ENCODE measurements around the gene PLEKHG4B. TPM values are rescaled to one million over a fixed set of nuclear protein-coding genes. Genes with fewer than 3 reads are reported as not detected.

PLEKHG4B gene
- total and polyA plus RNA-seq, 2 of the 4 experiments (the other 2 are of a cell fraction): 1.1 TPM

GRCh38 chr5:180286-180918, 88.4 kb downstream of the PLEKHG4B start:
- H3K14ac ChIP-seq (replicated peaks; ENCODE audit: low read depth, low read length): no peak overlapping the region
- TF ChIP-seq NFE2L2 (IDR thresholded peaks at IDR 0.05; ENCODE audit: low read depth, low read length): no peak
- TF ChIP-seq MXI1 (IDR thresholded peaks at IDR 0.05; ENCODE audit: borderline replicate concordance, low read depth, low read length): no peak
- no peak for TF ChIP-seq CTCF (conservative IDR thresholded peaks at IDR 0.05; ENCODE audit: low read depth, low read length)
- TF ChIP-seq CHD1 (IDR thresholded peaks at IDR 0.05; ENCODE audit: low read depth, low read length): no peak
- TF ChIP-seq MAFK (IDR thresholded peaks at IDR 0.05; ENCODE audit: low read depth, low read length): no peak
- no peak for TF ChIP-seq POLR2A (IDR thresholded peaks at IDR 0.05; ENCODE audit: low read depth, low read length)
- no peak for TF ChIP-seq MAZ (IDR thresholded peaks at IDR 0.05; ENCODE audit: borderline replicate concordance, low read depth, low read length)
- no peak for TF ChIP-seq RAD21 (IDR thresholded peaks at IDR 0.05; ENCODE audit: low read length)
- TF ChIP-seq CEBPB (IDR thresholded peaks at IDR 0.05; ENCODE audit: low read depth, low read length): no peak
- TF ChIP-seq ELK1 (IDR thresholded peaks at IDR 0.05; ENCODE audit: borderline replicate concordance, low read depth, low read length): no peak
- TF ChIP-seq RFX5 (IDR thresholded peaks at IDR 0.05; ENCODE audit: low read depth, low read length): no peak
- TF ChIP-seq SMC3 (IDR thresholded peaks at IDR 0.05; ENCODE audit: low read depth, low read length): no peak
- no peak for TF ChIP-seq BHLHE40 (IDR thresholded peaks at IDR 0.05; ENCODE audit: low read depth, low read length)
- TF ChIP-seq USF2 (IDR thresholded peaks at IDR 0.05; ENCODE audit: low read depth, low read length): no peak
- no peak for TF ChIP-seq RCOR1 (IDR thresholded peaks at IDR 0.05; ENCODE audit: insufficient replicate concordance, low read length)
- no peak for TF ChIP-seq FOS (IDR thresholded peaks at IDR 0.05; ENCODE audit: low read depth, low read length)
- H3K9me3 ChIP-seq (ENCODE audit: control insufficient read depth, insufficient read depth, low read length): no peaks in the 10 kb centered on the region
- no peak overlapping the region for H2AFZ ChIP-seq (replicated peaks; ENCODE audit: low read length, poor library complexity)
- ATAC-seq (ENCODE audit: low read depth) (no peak), DNase-seq (no peak)
- in situ Hi-C loops (cut with MboI; ENCODE audit: low sequenced_read_pairs): no loop called here
- H2BK120ac ChIP-seq (ENCODE audit: low read depth, low read length): no peak overlapping the region
- POLR2A ChIA-PET (ENCODE audit: unreplicated experiment): no interaction called here
- H2BK5ac ChIP-seq (ENCODE audit: low read depth, low read length, poor library complexity, severe bottlenecking): no peak overlapping the region
- H3K56ac ChIP-seq (ENCODE audit: extremely low read depth, insufficient read depth, low read length): no peak overlapping the region
- H3K23ac ChIP-seq (ENCODE audit: low read depth, low read length): no peak overlapping the region
- H2BK15ac ChIP-seq (ENCODE audit: low read depth, low read length): no peak overlapping the region
- no TSS peak for BruUV-seq (replicated peaks)
- no peak overlapping the region for H2AK5ac ChIP-seq (ENCODE audit: low read depth, low read length)
- WGBS, 2 experiments (ENCODE audit: extremely low coverage in 2 of 2, insufficient read length in 1 of 2): 89% methylated on average over 7 of the region's 13 CpGs; no CpG with 5 or more reads in 1 of the 2 experiments
- no peak overlapping the region for H2BK20ac ChIP-seq (ENCODE audit: low read depth, low read length)
- H4K91ac ChIP-seq (ENCODE audit: insufficient read depth, low read depth, low read length): no peak overlapping the region
- H3K18ac ChIP-seq (ENCODE audit: low read depth, low read length): no peak overlapping the region
- no peaks in the 10 kb centered on the region for H3K36me3 ChIP-seq (ENCODE audit: control insufficient read depth, insufficient read depth, low read length)
- H4K5ac ChIP-seq (ENCODE audit: low read depth, low read length): no peak overlapping the region
- no peak overlapping the region for H3K4ac ChIP-seq (ENCODE audit: low read depth, low read length)
- no peak overlapping the region for H3K9ac ChIP-seq (ENCODE audit: low read depth, low read length)
- no peak overlapping the region for H3K4me2 ChIP-seq (ENCODE audit: low read depth, low read length)
- 0 out of 2 replicates have a peak, but pooled peaks cover 2% of the 10 kb centered on the region for H3K9me1 ChIP-seq (ENCODE audit: insufficient read depth, low read length)
- no peaks in the 10 kb centered on the region for H3K4me1 ChIP-seq (ENCODE audit: control insufficient read depth, insufficient read depth, low read length)
- H3K27me3 ChIP-seq (ENCODE audit: control insufficient read depth, insufficient read depth, low read length): peaks cover 16% of the 10 kb centered on the region
- no peaks in the 10 kb centered on the region for H4K20me1 ChIP-seq (ENCODE audit: insufficient read depth, low read length)
- no peak overlapping the region for H3K4me3 ChIP-seq (ENCODE audit: insufficient read depth, low read depth, low read length)
- no peak overlapping the region for H2AK9ac ChIP-seq (replicated peaks; ENCODE audit: low read depth, low read length, poor library complexity)
- no peak overlapping the region for H4K8ac ChIP-seq (ENCODE audit: low read depth in 2 of 2, low read length in 2 of 2)
- H3K79me1 ChIP-seq (ENCODE audit: low read depth in 1 of 2, low read length in 2 of 2): no peaks in the 10 kb centered on the region
- dilution Hi-C loops (cut with HindIII; ENCODE audit: low sequenced_read_pairs, unreplicated experiment): no loop called here
- intact Hi-C loops (cut with micrococcal nuclease): no loop called here
- no peak overlapping the region for H3K27ac ChIP-seq (ENCODE audit: insufficient read depth, low read length)
- CTCF ChIA-PET: no interaction called here

All from IMR-90 (cell line).